Duodenal mucosa (tissue), 2 donors: ENCODE data around the gene HS3ST6.
"Not testable (repeated sequence)": the region's sequence is repeated elsewhere in the genome, so short reads cannot be mapped to it uniquely, and the experiment has no call there.

Source experiments
- H3K27ac ChIP-seq: one replicate; pipeline ENCODE4 v1.7.0; 2013; ENCODE audit warnings: low read depth, low read length
- H3K27me3 ChIP-seq, 2 donors: one replicate each; pipeline ENCODE4 v1.7.0; 2013; ENCODE audit warnings: low read length in 2 of 2, control low read depth in 1 of 2; ENCODE audit not compliant: insufficient read depth in 2 of 2, control insufficient read depth in 1 of 2
- H3K36me3 ChIP-seq, 2 donors: one replicate each; pipeline ENCODE4 v1.7.0; 2013; ENCODE audit warnings: low read length in 2 of 2, control low read depth in 1 of 2; ENCODE audit not compliant: insufficient read depth in 2 of 2, control insufficient read depth in 1 of 2
- H3K4me1 ChIP-seq, 2 donors: one replicate each; pipeline ENCODE4 v1.7.0; 2013; ENCODE audit warnings: low read length in 2 of 2, control low read depth in 1 of 2; ENCODE audit not compliant: insufficient read depth in 2 of 2, control insufficient read depth in 1 of 2
- H3K4me3 ChIP-seq, 2 donors: one replicate each; pipeline ENCODE4 v1.7.0; 2013; ENCODE audit warnings: low read length in 2 of 2, low read depth in 1 of 2
- H3K9ac ChIP-seq, 2 donors: one replicate each; pipeline ENCODE4 v1.7.0; 2013; ENCODE audit warnings: low read length in 2 of 2, low read depth in 1 of 2
- H3K9me3 ChIP-seq, 2 donors: one replicate each; pipeline ENCODE4 v1.7.0; 2013; ENCODE audit warnings: low read length in 2 of 2, control low read depth in 1 of 2; ENCODE audit not compliant: control insufficient read depth in 1 of 2

The HS3ST6 gene

GRCh38 chr16:1924095-1924494, 5.9 kb upstream of the HS3ST6 start:
- H3K9me3 ChIP-seq: no peaks in the 10 kb centered on the region
- no peak overlapping the region for H3K4me3 ChIP-seq
- peaks cover 4 to 6% of the 10 kb centered on the region in 2 donors for H3K4me1 ChIP-seq
- no peak overlapping the region for H3K9ac ChIP-seq
- H3K27ac ChIP-seq: no peak overlapping the region
- H3K36me3 ChIP-seq: no peaks in the 10 kb centered on the region
- peaks cover 33 to 40% of the 10 kb centered on the region in 2 donors for H3K27me3 ChIP-seq

- Histone ChIP-seq H3K4me1 (peaks cover 4 to 10% of the 10 kb centered on the region in 2 donors), H3K4me3 (no peak overlapping the region), H3K9me3 (no peaks in the 10 kb centered on the region), H3K27ac (no peak overlapping the region), H3K9ac (no peak overlapping the region), H3K36me3 (no peaks in the 10 kb centered on the region), H3K27me3 (peaks cover 39 to 46% of the 10 kb centered on the region in 2 donors)
Observed at GRCh38 chr16:1923299-1924034, 5.3 kb upstream of the HS3ST6 start.

- H3K4me1 ChIP-seq: peaks cover 4 to 15% of the 10 kb centered on the region in 2 donors
- no peaks in the 10 kb centered on the region for H3K36me3 ChIP-seq
- no peaks in the 10 kb centered on the region for H3K9me3 ChIP-seq
- H3K4me3 ChIP-seq: no peak overlapping the region
- peaks cover 44 to 51% of the 10 kb centered on the region in 2 donors for H3K27me3 ChIP-seq
- H3K27ac ChIP-seq: no peak overlapping the region
- no peak overlapping the region for H3K9ac ChIP-seq
Observed at GRCh38 chr16:1922357-1922756, 4.1 kb upstream of the HS3ST6 start.

GRCh38 chr16:1920727-1921171, 2.5 kb upstream of the HS3ST6 start:
- H3K4me3 ChIP-seq: no peak overlapping the region
- H3K36me3 ChIP-seq: no peaks in the 10 kb centered on the region
- H3K9me3 ChIP-seq: no peaks in the 10 kb centered on the region
- peaks cover 58 to 67% of the 10 kb centered on the region in 2 donors for H3K27me3 ChIP-seq
- no peak overlapping the region for H3K27ac ChIP-seq
- H3K9ac ChIP-seq: no peak overlapping the region
- peaks cover 4 to 15% of the 10 kb centered on the region in 2 donors for H3K4me1 ChIP-seq

GRCh38 chr16:1920122-1920521, 1.9 kb upstream of the HS3ST6 start:
- not testable (repeated sequence) for H3K4me3 ChIP-seq, H3K36me3 ChIP-seq, H3K9me3 ChIP-seq, H3K9ac ChIP-seq, H3K27ac ChIP-seq
- Histone ChIP-seq H3K27me3 (peaks cover 60 to 70% of the 10 kb centered on the region in 2 donors), H3K4me1 (peaks cover 4 to 15% of the 10 kb centered on the region in 2 donors)

- Histone ChIP-seq H3K9me3 (no peaks in the 10 kb centered on the region), H3K4me3 (no peak overlapping the region), H3K9ac (no peak overlapping the region), H3K27me3 (peaks cover 60 to 70% of the 10 kb centered on the region in 2 donors), H3K27ac (no peak overlapping the region), H3K4me1 (peaks cover 6 to 17% of the 10 kb centered on the region in 2 donors), H3K36me3 (no peaks in the 10 kb centered on the region)
Observed at GRCh38 chr16:1919327-1919998, 1.2 kb upstream of the HS3ST6 start.

- Histone ChIP-seq H3K27me3 (peaks cover 54 to 60% of the 10 kb centered on the region in 2 donors), H3K4me1 (peaks cover 15 to 21% of the 10 kb centered on the region in 2 donors)
Observed at GRCh38 chr16:1917665-1918350, 407 bp downstream of the HS3ST6 start.

GRCh38 chr16:1917056-1917664, 1.1 kb downstream of the HS3ST6 start:
- H3K9ac ChIP-seq: no peak overlapping the region

More at GRCh38 chr16:1917665-1918350, 407 bp downstream of the HS3ST6 start:
- Histone ChIP-seq H3K36me3 (no peaks in the 10 kb centered on the region), H3K4me3 (no peak overlapping the region), H3K27ac (no peak overlapping the region), H3K9ac (no peak overlapping the region), H3K9me3 (no peaks in the 10 kb centered on the region)

GRCh38 chr16:1916640-1916990, 1.6 kb downstream of the HS3ST6 start:
- Histone ChIP-seq H3K9me3 (no peaks in the 10 kb centered on the region), H3K9ac (no peak overlapping the region), H3K27ac (no peak overlapping the region), H3K36me3 (no peaks in the 10 kb centered on the region), H3K27me3 (peaks cover 51 to 53% of the 10 kb centered on the region in 2 donors), H3K4me1 (peaks cover 26 to 31% of the 10 kb centered on the region in 2 donors), H3K4me3 (no peak overlapping the region)

More at GRCh38 chr16:1917056-1917664, 1.1 kb downstream of the HS3ST6 start:
- peaks cover 51 to 53% of the 10 kb centered on the region in 2 donors for H3K27me3 ChIP-seq
- H3K36me3 ChIP-seq: no peaks in the 10 kb centered on the region
- no peak overlapping the region for H3K27ac ChIP-seq
- no peaks in the 10 kb centered on the region for H3K9me3 ChIP-seq
- H3K4me1 ChIP-seq: peaks cover 20 to 25% of the 10 kb centered on the region in 2 donors
- H3K4me3 ChIP-seq: no peak overlapping the region
